Loucy (cell line): Measurements from ENCODE around the gene NMRAL1.

Source experiments
- CTCF ChIP-seq: fragments of 200-600 bp; sonication (generic); conservative IDR thresholded peaks from 2 replicates; pipeline ENCODE4 v1.5.1; 2014; ENCODE audit warnings: mild to moderate bottlenecking, antibody characterized with exemption, low read length
- EZH2phosphoT487 ChIP-seq: fragments of 200-600 bp; IDR thresholded peaks from 2 replicates; pipeline ENCODE4 v1.6.1; 2018; ENCODE audit warnings: antibody characterized with exemption, mild to moderate bottlenecking, moderate library complexity, borderline replicate concordance

GRCh38 chr16:4519274-4520058, 45.0 kb upstream of the NMRAL1 start:
- no peak for TF ChIP-seq EZH2phosphoT487
- TF ChIP-seq CTCF: no peak
